MM.1S (cell line): ENCODE measurements around the gene IRF6.

Experiments used
- DNase-seq: peaks from one replicate; pipeline ENCODE4 v3.0.0-alpha.2; 2015
- H2AFZ ChIP-seq: fragments of 300-600 bp; sonication (generic); 2 replicates; pipeline ENCODE4 v1.6.0; 2016; ENCODE audit warnings: antibody characterized with exemption, low read length
- H3F3A ChIP-seq: fragments of 300-600 bp; sonication (generic); 2 replicates; pipeline ENCODE4 v1.6.1; 2016; ENCODE audit warnings: mild to moderate bottlenecking, antibody characterized with exemption, low read length, moderate library complexity, mixed read lengths; ENCODE audit not compliant: insufficient read depth
- H3K27ac ChIP-seq: fragments of 300-600 bp; sonication (generic); 2 replicates; pipeline ENCODE4 v1.5.1; 2016; ENCODE audit warnings: mild to moderate bottlenecking, low read length
- H3K27me3 ChIP-seq: fragments of 300-600 bp; sonication (generic); replicated peaks from 2 replicates; pipeline ENCODE4 v1.6.0; 2016; ENCODE audit warnings: low read length; ENCODE audit not compliant: insufficient read depth
- H3K36me3 ChIP-seq: fragments of 300-600 bp; sonication (generic); replicated peaks from 2 replicates; pipeline ENCODE4 v1.6.1; 2016; ENCODE audit warnings: mild to moderate bottlenecking, low read length, mixed read lengths; ENCODE audit not compliant: insufficient read depth
- H3K4me1 ChIP-seq: fragments of 300-600 bp; sonication (generic); 2 replicates; pipeline ENCODE4 v1.6.1; 2016; ENCODE audit warnings: low read length, mixed read lengths
- H3K4me2 ChIP-seq: fragments of 300-600 bp; sonication (generic); 2 replicates; pipeline ENCODE4 v1.6.0; 2016; ENCODE audit warnings: low read depth, low read length
- H3K4me3 ChIP-seq: fragments of 300-600 bp; sonication (generic); 2 replicates; pipeline ENCODE4 v1.5.1; 2016; ENCODE audit warnings: low read length, mixed read lengths
- H3K79me2 ChIP-seq: fragments of 300-600 bp; sonication (generic); 2 replicates; pipeline ENCODE4 v1.6.1; 2016; ENCODE audit warnings: mixed run types, low read length, mixed read lengths
- H3K9ac ChIP-seq: fragments of 300-600 bp; sonication (generic); 2 replicates; pipeline ENCODE4 v1.6.1; 2016; ENCODE audit warnings: low read length, mixed read lengths
- H3K9me2 ChIP-seq: fragments of 300-600 bp; sonication (generic); replicated peaks from 2 replicates; pipeline ENCODE4 v1.6.1; 2016; ENCODE audit warnings: mild to moderate bottlenecking, low read length, mixed read lengths; ENCODE audit not compliant: insufficient read depth
- H3K9me3 ChIP-seq: fragments of 300-600 bp; sonication (generic); replicated peaks from 2 replicates; pipeline ENCODE4 v1.6.1; 2016; ENCODE audit warnings: mild to moderate bottlenecking, low read length, mixed read lengths; ENCODE audit not compliant: insufficient read depth
- H4K20me1 ChIP-seq: fragments of 300-600 bp; sonication (generic); 2 replicates; pipeline ENCODE4 v1.6.1; 2016; ENCODE audit warnings: mild to moderate bottlenecking, low read length, moderate library complexity, mixed read lengths; ENCODE audit not compliant: insufficient read depth
- CTCF ChIP-seq: fragments of 300-600 bp; sonication (generic); IDR thresholded peaks from 2 replicates; pipeline ENCODE4 v1.5.1; 2016; ENCODE audit warnings: antibody characterized with exemption, low read length, mixed read lengths
- EZH2 ChIP-seq: fragments of 300-600 bp; sonication (generic); optimal IDR thresholded peaks from 2 replicates; pipeline ENCODE3; 2017; ENCODE audit warnings: low read depth, mild to moderate bottlenecking, antibody characterized with exemption, low read length, mixed read lengths
- EZH2phosphoT487 ChIP-seq: fragments of 300-600 bp; sonication (generic); IDR thresholded peaks from 2 replicates; pipeline ENCODE4 v1.6.1; 2018; ENCODE audit warnings: antibody characterized with exemption, low read length

The IRF6 gene

DNA sequence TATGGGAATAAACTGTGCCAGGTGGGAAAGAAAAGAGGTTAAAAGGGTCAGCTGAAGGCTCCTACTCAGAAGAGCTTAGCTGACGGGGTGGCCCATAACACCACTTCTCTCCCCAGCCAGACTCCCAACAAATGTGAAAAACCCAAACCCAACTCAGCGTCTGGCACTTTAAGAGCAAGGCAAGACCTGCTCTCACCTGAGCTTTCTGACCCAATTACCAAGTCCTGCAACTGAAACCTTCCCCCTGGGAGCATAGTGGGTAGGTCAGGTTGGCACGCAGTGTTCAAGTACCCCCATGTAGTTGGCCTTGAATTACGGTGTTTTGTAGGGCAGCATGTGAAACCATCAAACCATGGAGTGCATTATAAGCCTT lies 3.2 kb downstream of the IRF6 start:
- H3K4me3 ChIP-seq: no peak overlapping the region
- no peaks in the 10 kb centered on the region for H3K36me3 ChIP-seq
- H4K20me1 ChIP-seq: no peaks in the 10 kb centered on the region
- no peaks in the 10 kb centered on the region for H3K9me2 ChIP-seq
- no peak for TF ChIP-seq EZH2phosphoT487
- no peak for TF ChIP-seq EZH2
- no peak for TF ChIP-seq CTCF
- no peak for DNase-seq
- H3K9ac ChIP-seq: no peak overlapping the region
- H3K4me2 ChIP-seq: no peak overlapping the region
- no peaks in the 10 kb centered on the region for H3K4me1 ChIP-seq
- H3K27ac ChIP-seq: no peak overlapping the region
- H3F3A ChIP-seq: no peaks in the 10 kb centered on the region
- H3K79me2 ChIP-seq: no peaks in the 10 kb centered on the region
- no peak overlapping the region for H2AFZ ChIP-seq
- H3K27me3 ChIP-seq: no peaks in the 10 kb centered on the region
- no peaks in the 10 kb centered on the region for H3K9me3 ChIP-seq

DNA sequence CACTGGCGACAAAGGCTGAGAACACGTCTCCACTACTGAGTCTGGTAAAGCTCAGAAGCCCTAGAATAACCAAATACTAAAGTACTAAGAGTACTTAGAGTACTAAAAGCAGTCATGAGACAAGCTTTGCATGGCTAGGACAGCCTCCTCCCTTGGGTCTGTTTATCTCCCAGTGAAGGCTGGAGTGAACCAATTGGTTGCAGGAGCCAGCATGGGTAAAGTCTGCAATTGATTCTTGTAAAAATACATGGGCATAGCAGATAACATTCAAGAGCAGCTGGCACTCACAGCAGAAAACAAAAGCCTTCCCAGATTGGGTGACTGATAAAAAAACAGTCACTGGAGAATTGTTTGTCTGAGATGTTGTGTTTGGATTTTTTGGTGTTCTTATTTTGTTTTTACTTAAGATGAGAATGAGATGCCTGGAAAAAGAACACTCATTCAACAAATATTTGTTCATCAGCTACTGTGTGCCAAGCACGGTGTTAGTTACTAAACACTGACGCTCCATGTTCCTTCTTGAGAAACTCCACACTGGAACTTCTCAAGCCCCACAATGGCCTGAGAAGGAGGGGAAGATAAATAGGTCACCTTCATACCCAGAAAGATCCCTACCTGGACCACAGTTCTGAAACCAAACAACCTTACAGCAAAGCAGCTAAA lies 3.7 kb downstream of the IRF6 start:
- Histone ChIP-seq H2AFZ (no peak overlapping the region), H3F3A (no peaks in the 10 kb centered on the region), H3K9me3 (no peaks in the 10 kb centered on the region), H4K20me1 (no peaks in the 10 kb centered on the region), H3K4me1 (no peaks in the 10 kb centered on the region), H3K79me2 (no peaks in the 10 kb centered on the region), H3K9me2 (no peaks in the 10 kb centered on the region), H3K27ac (no peak overlapping the region), H3K4me2 (no peak overlapping the region), H3K36me3 (no peaks in the 10 kb centered on the region), H3K4me3 (no peak overlapping the region), H3K27me3 (no peaks in the 10 kb centered on the region), H3K9ac (no peak overlapping the region)
- TF ChIP-seq EZH2phosphoT487: no peak
- no peak for TF ChIP-seq EZH2
- no peak for TF ChIP-seq CTCF
- no peak for DNase-seq

GRCh38 chr1:209800984-209801834 lies 4.7 kb downstream of the IRF6 start:
- no peaks in the 10 kb centered on the region for H3K9me2 ChIP-seq
- no peak overlapping the region for H3K27ac ChIP-seq
- H3K36me3 ChIP-seq: no peaks in the 10 kb centered on the region
- H3K4me2 ChIP-seq: no peak overlapping the region
- H3K9ac ChIP-seq: no peak overlapping the region
- no peaks in the 10 kb centered on the region for H3K27me3 ChIP-seq
- no peak overlapping the region for H2AFZ ChIP-seq
- H3K9me3 ChIP-seq: no peaks in the 10 kb centered on the region
- H3K4me3 ChIP-seq: no peak overlapping the region
- H3K79me2 ChIP-seq: no peaks in the 10 kb centered on the region
- TF ChIP-seq CTCF (no peak), EZH2 (no peak), EZH2phosphoT487 (no peak)
- no peak for DNase-seq
- no peaks in the 10 kb centered on the region for H3F3A ChIP-seq
- no peaks in the 10 kb centered on the region for H3K4me1 ChIP-seq
- no peaks in the 10 kb centered on the region for H4K20me1 ChIP-seq
